Fibroblast of mammary gland (primary cell): ENCODE measurements around the gene PPM1L.

ENCODE experiments used
- DNase-seq: peaks from one replicate; pipeline ENCODE4 v3.0.0-alpha.2; 2010; ENCODE audit warnings: low read depth
- H3K4me3 ChIP-seq: 2 replicates; pipeline ENCODE4 v1.5.1; 2011; ENCODE audit warnings: low read depth, mild to moderate bottlenecking, low read length, moderate library complexity; ENCODE audit not compliant: control insufficient read depth
- TF ChIP-seq, protein P1 (sequence below): conservative IDR thresholded peaks from 2 replicates; pipeline ENCODE4 v1.5.1; 2011; ENCODE audit warnings: low read depth, low read length, inconsistent platforms; ENCODE audit not compliant: control insufficient read depth, insufficient read depth

The PPM1L gene

GRCh38 chr3:160725338-160725737, 30.7 kb upstream of the PPM1L start:
- DNase-seq = no peak
- TF ChIP-seq, protein P1, sequence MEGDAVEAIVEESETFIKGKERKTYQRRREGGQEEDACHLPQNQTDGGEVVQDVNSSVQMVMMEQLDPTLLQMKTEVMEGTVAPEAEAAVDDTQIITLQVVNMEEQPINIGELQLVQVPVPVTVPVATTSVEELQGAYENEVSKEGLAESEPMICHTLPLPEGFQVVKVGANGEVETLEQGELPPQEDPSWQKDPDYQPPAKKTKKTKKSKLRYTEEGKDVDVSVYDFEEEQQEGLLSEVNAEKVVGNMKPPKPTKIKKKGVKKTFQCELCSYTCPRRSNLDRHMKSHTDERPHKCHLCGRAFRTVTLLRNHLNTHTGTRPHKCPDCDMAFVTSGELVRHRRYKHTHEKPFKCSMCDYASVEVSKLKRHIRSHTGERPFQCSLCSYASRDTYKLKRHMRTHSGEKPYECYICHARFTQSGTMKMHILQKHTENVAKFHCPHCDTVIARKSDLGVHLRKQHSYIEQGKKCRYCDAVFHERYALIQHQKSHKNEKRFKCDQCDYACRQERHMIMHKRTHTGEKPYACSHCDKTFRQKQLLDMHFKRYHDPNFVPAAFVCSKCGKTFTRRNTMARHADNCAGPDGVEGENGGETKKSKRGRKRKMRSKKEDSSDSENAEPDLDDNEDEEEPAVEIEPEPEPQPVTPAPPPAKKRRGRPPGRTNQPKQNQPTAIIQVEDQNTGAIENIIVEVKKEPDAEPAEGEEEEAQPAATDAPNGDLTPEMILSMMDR = no peak
- no peak overlapping the region for H3K4me3 ChIP-seq

GRCh38 chr3:160735826-160736225, 20.2 kb upstream of the PPM1L start:
- DNase-seq = no peak
- TF ChIP-seq, protein P1 = no peak
- H3K4me3 ChIP-seq = no peak overlapping the region

- DNase-seq = no peak
Observed at GRCh38 chr3:160738048-160738447, 18.0 kb upstream of the PPM1L start.

GRCh38 chr3:160739079-160739478, 17.0 kb upstream of the PPM1L start:
- DNase-seq = peak; percentile 66
- no peak overlapping the region for H3K4me3 ChIP-seq
- TF ChIP-seq, protein P1 = no peak

More at GRCh38 chr3:160738048-160738447, 18.0 kb upstream of the PPM1L start:
- H3K4me3 ChIP-seq = no peak overlapping the region
- TF ChIP-seq, protein P1 = no peak

- TF ChIP-seq, protein P1 = no peak
- H3K4me3 ChIP-seq = no peak overlapping the region
- no peak for DNase-seq
Observed at GRCh38 chr3:160746976-160747375, 9.1 kb upstream of the PPM1L start.

DNA sequence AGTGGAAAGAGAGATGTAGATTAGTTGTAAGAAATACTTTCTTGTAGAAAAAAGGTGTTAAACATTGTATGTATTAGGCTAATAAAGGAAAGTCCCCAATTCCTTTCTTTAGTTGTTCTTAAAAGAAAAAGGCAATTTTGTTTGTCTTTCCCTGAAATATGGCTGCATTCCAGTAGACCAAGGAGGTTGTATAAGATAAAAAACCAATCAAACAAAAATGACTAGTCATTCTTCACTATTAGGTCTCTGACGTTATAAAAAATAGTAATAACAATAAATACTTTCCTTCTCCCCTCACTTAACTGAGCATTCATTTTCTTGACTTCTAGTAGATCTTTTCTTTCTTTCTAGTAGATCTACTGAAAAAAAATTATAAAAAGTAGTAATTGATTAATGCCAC, 8.6 kb upstream of the PPM1L start:
- DNase-seq = no peak
- H3K4me3 ChIP-seq = no peak overlapping the region
- TF ChIP-seq, protein P1 = no peak

- DNase-seq = no peak
- H3K4me3 ChIP-seq = no peak overlapping the region
- TF ChIP-seq, protein P1 = no peak
Observed at GRCh38 chr3:160748231-160748630, 7.8 kb upstream of the PPM1L start.
